SK-N-SH (cell line): Measurements from ENCODE around the gene IVNS1ABP. TPM values are rescaled to one million over a fixed set of nuclear protein-coding genes. Genes with fewer than 3 reads are reported as not detected.

Experiments used
- CTCF ChIA-PET: fragments of 300-600, 350-600 bp; formaldehyde crosslinking; extraction: SDS; loops from one replicate; lab custom pipeline; 2021; lab: Yijun Ruan, JAX
- POLR2A ChIA-PET: fragments of 350-600 bp; sonication (Branson Sonifier 250); formaldehyde crosslinking; extraction: SDS; loops from one replicate; lab custom pipeline; 2020; ENCODE audit warnings: antibody characterized with exemption, inconsistent platforms; lab: Yijun Ruan, JAX
- DNase-seq: peaks from one replicate; pipeline ENCODE4 v3.0.0; 2012
- H2AFZ ChIP-seq: fragments of 200-600 bp; sonication (generic); 2 replicates; pipeline ENCODE4 v1.8.1; 2016; ENCODE audit warnings: antibody characterized with exemption, mild to moderate bottlenecking, low read depth
- H3F3A ChIP-seq: fragments of 200-600 bp; sonication (generic); replicated peaks from 2 replicates; pipeline ENCODE3; 2016; ENCODE audit warnings: antibody characterized with exemption, mild to moderate bottlenecking; ENCODE audit not compliant: insufficient read depth
- H3K27ac ChIP-seq, 2 experiments: fragments of 200-500 bp in 1 of 2; fragments of 200-600 bp in 1 of 2; sonication (Bioruptor generic) in 1 of 2; sonication (generic), shearing (Covaris generic) in 1 of 2; 2 replicates each; pipeline versions ENCODE4 v1.5.1 to v1.6.1; 2014 to 2016; ENCODE audit warnings: low read depth in 2 of 2, inconsistent platforms in 1 of 2, low read length in 1 of 2, mild to moderate bottlenecking in 1 of 2, mixed read lengths in 1 of 2
- H3K27me3 ChIP-seq: fragments of 200-600 bp; sonication (generic), shearing (Covaris generic); 2 replicates; pipeline ENCODE4 v1.6.1; 2016; ENCODE audit warnings: mixed run types; ENCODE audit not compliant: insufficient read depth
- H3K36me3 ChIP-seq, 2 experiments: fragments of 200-500 bp in 1 of 2; fragments of 200-600 bp in 1 of 2; sonication (Bioruptor generic) in 1 of 2; sonication (generic) in 1 of 2; replicated peaks in 1 of 2; 2 replicates each; pipeline versions ENCODE3 to v1.5.1; 2014 to 2016; ENCODE audit warnings: low read length in 1 of 2, mild to moderate bottlenecking in 1 of 2; ENCODE audit not compliant: insufficient read depth in 2 of 2, control insufficient read depth in 1 of 2
- H3K4me1 ChIP-seq, 2 experiments: fragments of 200-500 bp in 1 of 2; fragments of 200-600 bp in 1 of 2; sonication (Bioruptor generic) in 1 of 2; sonication (generic), shearing (Covaris generic) in 1 of 2; 2 replicates each; pipeline versions ENCODE4 v1.5.1 to v1.6.1; 2014 to 2016; ENCODE audit warnings: low read depth in 1 of 2, low read length in 1 of 2, mixed run types in 1 of 2; ENCODE audit not compliant: insufficient read depth in 2 of 2, control insufficient read depth in 1 of 2
- H3K4me2 ChIP-seq: fragments of 200-600 bp; sonication (generic), shearing (Covaris generic); 2 replicates; pipeline ENCODE4 v1.6.1; 2017; ENCODE audit warnings: mixed run types
- H3K4me3 ChIP-seq, 2 experiments: fragments of 200-500 bp in 1 of 2; fragments of 200-600 bp in 1 of 2; sonication (Bioruptor generic) in 1 of 2; sonication (generic), shearing (Covaris generic) in 1 of 2; 2 replicates each; pipeline versions ENCODE4 v1.5.1 to v1.8.1; 2014 to 2016; ENCODE audit warnings: low read depth in 2 of 2, inconsistent platforms in 1 of 2, low read length in 1 of 2, mild to moderate bottlenecking in 1 of 2, mixed read lengths in 1 of 2, moderate library complexity in 1 of 2
- H3K79me2 ChIP-seq: fragments of 200-600 bp; sonication (generic); 2 replicates; pipeline ENCODE4 v1.8.1; 2017; ENCODE audit warnings: mild to moderate bottlenecking; ENCODE audit not compliant: insufficient read depth
- H3K9ac ChIP-seq: fragments of 200-600 bp; sonication (generic); 2 replicates; pipeline ENCODE4 v1.6.1; 2017; ENCODE audit warnings: mixed run types
- H3K9me2 ChIP-seq: fragments of 200-600 bp; sonication (generic); 2 replicates; pipeline ENCODE4 v1.6.1; 2017; ENCODE audit warnings: mixed run types
- H3K9me3 ChIP-seq: fragments of 200-600 bp; sonication (generic); 2 replicates; pipeline ENCODE4 v1.6.1; 2017; ENCODE audit warnings: mixed run types, mild to moderate bottlenecking, moderate library complexity
- H4K20me1 ChIP-seq: fragments of 200-600 bp; sonication (generic); 2 replicates; pipeline ENCODE4 v1.6.1; 2017; ENCODE audit warnings: mild to moderate bottlenecking, mixed run types; ENCODE audit not compliant: insufficient read depth
- CTCF ChIP-seq: fragments of 200-600 bp; sonication (generic); IDR thresholded peaks from 2 replicates; pipeline ENCODE4 v1.6.1; 2017; ENCODE audit warnings: antibody characterized with exemption, mild to moderate bottlenecking, moderate library complexity
- ELF1 ChIP-seq: IDR thresholded peaks from 2 replicates; pipeline ENCODE4 v1.4.0; 2012
- EP300 ChIP-seq, 2 experiments: IDR thresholded peaks; 2 replicates each; pipeline versions ENCODE4 v1.4.0 to v1.6.1; 2012; ENCODE audit warnings: borderline replicate concordance in 1 of 2, low read depth in 1 of 2, low read length in 1 of 2
- FOXJ3 ChIP-seq: sonication (generic); formaldehyde crosslinking; IDR thresholded peaks from 2 replicates; pipeline ENCODE4 v1.5.1; 2020; ENCODE audit warnings: mild to moderate bottlenecking, missing genetic modification reagents
- FOXM1 ChIP-seq: IDR thresholded peaks from 2 replicates; pipeline ENCODE4 v1.4.0; 2012; ENCODE audit warnings: low read depth, mild to moderate bottlenecking
- GABPA ChIP-seq: IDR thresholded peaks from 2 replicates; pipeline ENCODE4 v1.4.0; 2012; ENCODE audit warnings: low read depth, mild to moderate bottlenecking
- NFIC ChIP-seq: IDR thresholded peaks from 2 replicates; pipeline ENCODE4 v1.4.0; 2012; ENCODE audit warnings: borderline replicate concordance
- POLR2AphosphoS5 ChIP-seq: IDR thresholded peaks from 2 replicates; pipeline ENCODE4 v1.6.1; 2012; ENCODE audit warnings: low read depth, low read length
- RAD21 ChIP-seq: IDR thresholded peaks from 2 replicates; pipeline ENCODE4 v1.6.1; 2012; ENCODE audit warnings: mild to moderate bottlenecking, low read length
- RCOR1 ChIP-seq: fragments of 150-350 bp; IDR thresholded peaks from 2 replicates; pipeline ENCODE4 v1.6.1; 2017; ENCODE audit warnings: antibody characterized with exemption, low read length
- RXRA ChIP-seq: IDR thresholded peaks from 2 replicates; pipeline ENCODE4 v1.4.0; 2012; ENCODE audit warnings: low read depth, mild to moderate bottlenecking, borderline replicate concordance
- SIN3A ChIP-seq: IDR thresholded peaks from 2 replicates; pipeline ENCODE4 v1.6.1; 2012; ENCODE audit warnings: low read depth, mild to moderate bottlenecking, low read length, moderate library complexity, borderline replicate concordance
- TAF1 ChIP-seq: IDR thresholded peaks from 2 replicates; pipeline ENCODE4 v1.6.1; 2012; ENCODE audit warnings: low read depth, mild to moderate bottlenecking, low read length, moderate library complexity, borderline replicate concordance
- TEAD4 ChIP-seq: IDR thresholded peaks from 2 replicates; pipeline ENCODE4 v1.4.0; 2012; ENCODE audit warnings: mild to moderate bottlenecking, borderline replicate concordance; ENCODE audit not compliant: insufficient read depth
- USF1 ChIP-seq: IDR thresholded peaks from 2 replicates; pipeline ENCODE4 v1.4.0; 2012; ENCODE audit warnings: low read depth, borderline replicate concordance
- USF2 ChIP-seq: fragments of 150-350 bp; IDR thresholded peaks from 2 replicates; pipeline ENCODE4 v1.6.1; 2017; ENCODE audit warnings: antibody characterized with exemption, low read length, low read depth, borderline replicate concordance
- YY1 ChIP-seq: IDR thresholded peaks from 2 replicates; pipeline ENCODE4 v1.4.0; 2012; ENCODE audit warnings: low read depth, mild to moderate bottlenecking
- ZBTB33 ChIP-seq: IDR thresholded peaks from 2 replicates; pipeline ENCODE4 v1.4.0; 2012; ENCODE audit warnings: low read depth, borderline replicate concordance
- WGBS: methylation state at CpG from one replicate; pipeline ENCODE4 v1.1.6; 2017; ENCODE audit warnings: low lambda C conversion rate; 5-methylcytosine and 5-hydroxymethylcytosine counted together
- polyA plus RNA-seq, 3 experiments: library from polyadenylated mRNA; depleted of rRNA; stranded (reverse); fragments of >200 nt; gene quantifications; 2 replicates each; pipeline ENCODE4 v1.2.3, GENCODE V29; 2012

The IVNS1ABP gene
- polyA plus RNA-seq, 1 of the 3 experiments (the other 2 are of a cell fraction): 24.5 TPM

- H3K4me2 ChIP-seq: no peak overlapping the region
- no peak for TF ChIP-seq USF2
- no peak for TF ChIP-seq FOXJ3 (CRISPR knock-in tag)
- no peak for TF ChIP-seq RAD21
- TF ChIP-seq RXRA: no peak
- no peak for TF ChIP-seq GABPA
- no peak for TF ChIP-seq TEAD4
- no peak for TF ChIP-seq EP300 (IDR thresholded peaks at IDR 0.05; ENCODE audit: borderline replicate concordance in 1 of 2, low read depth in 1 of 2, low read length in 1 of 2)
- no peak for TF ChIP-seq ELF1
- no peak for TF ChIP-seq ZBTB33
- TF ChIP-seq YY1: no peak
- no peak for TF ChIP-seq NFIC
- TF ChIP-seq RCOR1: no peak
- TF ChIP-seq FOXM1: no peak
- H3K9ac ChIP-seq: no peak overlapping the region
- H3K9me3 ChIP-seq: no peaks in the 10 kb centered on the region
- no peak overlapping the region for H2AFZ ChIP-seq
- ChIA-PET CTCF (interaction anchor here (0.6 kb wide), 1 partner anchor 238 kb away, joined by 4 read pairs; no protein-coding TSS in a partner anchor), POLR2A (interaction anchor here (1.2 kb wide), 1 partner anchor 14 kb away, joined by 3 read pairs; no protein-coding TSS in a partner anchor)
- H3K36me3 ChIP-seq: peaks cover 53 to 58% of the 10 kb centered on the region in 2 experiments
- no peak overlapping the region for H3K27ac ChIP-seq
- DNase-seq: no peak
- H3K4me1 ChIP-seq: no peaks in the 10 kb centered on the region
- 92% methylated on average over 1 of the region's 1 CpG for WGBS
- H3K27me3 ChIP-seq: no peaks in the 10 kb centered on the region
- H3K79me2 ChIP-seq: no peaks in the 10 kb centered on the region
- no peaks in the 10 kb centered on the region for H3K9me2 ChIP-seq
- peaks cover 23% of the 10 kb centered on the region for H3F3A ChIP-seq
- no peaks in the 10 kb centered on the region for H4K20me1 ChIP-seq
- no peak overlapping the region for H3K4me3 ChIP-seq
These were observed 23.0 kb downstream of the IVNS1ABP start for GRCh38 chr1:185293967-185294542.

GRCh38 chr1:185292237-185292636 is 24.8 kb downstream of the IVNS1ABP start:
- WGBS: 97% methylated on average over 5 of the region's 5 CpGs
- peaks cover 23% of the 10 kb centered on the region for H3F3A ChIP-seq
- H3K4me2 ChIP-seq: no peak overlapping the region
- no peaks in the 10 kb centered on the region for H4K20me1 ChIP-seq
- H3K4me1 ChIP-seq: no peaks in the 10 kb centered on the region
- H3K9me3 ChIP-seq: no peaks in the 10 kb centered on the region
- no peak for DNase-seq
- no peaks in the 10 kb centered on the region for H3K27me3 ChIP-seq
- H3K27ac ChIP-seq: no peak overlapping the region
- CTCF ChIA-PET: interaction anchor here (1.6 kb wide), 1 partner anchor 9 kb away, joined by 3 read pairs; no protein-coding TSS in a partner anchor
- H3K9me2 ChIP-seq: no peaks in the 10 kb centered on the region
- H3K9ac ChIP-seq: no peak overlapping the region
- no peaks in the 10 kb centered on the region for H3K79me2 ChIP-seq
- TF ChIP-seq SIN3A (no peak), CTCF (no peak), ZBTB33 (no peak), FOXM1 (no peak), USF1 (no peak), TAF1 (no peak), POLR2AphosphoS5 (no peak)
- peaks cover 38 to 40% of the 10 kb centered on the region in 2 experiments for H3K36me3 ChIP-seq
- H2AFZ ChIP-seq: no peak overlapping the region
- H3K4me3 ChIP-seq: no peak overlapping the region
- POLR2A ChIA-PET: no interaction called here
